Activated naive CD4-positive, alpha-beta T cell treated with Interleukin-2 at 50 U/mL for 16 hours (primary cell): ENCODE data around the gene BLOC1S5.

Experiments
- DNase-seq: peaks from one replicate; pipeline ENCODE4 v3.0.0-alpha.2; 2020

Gene BLOC1S5

GRCh38 chr6:8063761-8064637 is at the start of gene BLOC1S5:
BLOC1S5 (minus strand) TSS chr6:8064389; CDS start chr6:8064376, 13 bp downstream.
- peak; percentile 98 for DNase-seq

- DNase-seq, result no peak
Observed at GRCh38 chr6:8113131-8113654, 49.0 kb upstream of the BLOC1S5 start.

GRCh38 chr6:8110725-8111124 is 46.5 kb upstream of the BLOC1S5 start:
- no peak for DNase-seq

DNA sequence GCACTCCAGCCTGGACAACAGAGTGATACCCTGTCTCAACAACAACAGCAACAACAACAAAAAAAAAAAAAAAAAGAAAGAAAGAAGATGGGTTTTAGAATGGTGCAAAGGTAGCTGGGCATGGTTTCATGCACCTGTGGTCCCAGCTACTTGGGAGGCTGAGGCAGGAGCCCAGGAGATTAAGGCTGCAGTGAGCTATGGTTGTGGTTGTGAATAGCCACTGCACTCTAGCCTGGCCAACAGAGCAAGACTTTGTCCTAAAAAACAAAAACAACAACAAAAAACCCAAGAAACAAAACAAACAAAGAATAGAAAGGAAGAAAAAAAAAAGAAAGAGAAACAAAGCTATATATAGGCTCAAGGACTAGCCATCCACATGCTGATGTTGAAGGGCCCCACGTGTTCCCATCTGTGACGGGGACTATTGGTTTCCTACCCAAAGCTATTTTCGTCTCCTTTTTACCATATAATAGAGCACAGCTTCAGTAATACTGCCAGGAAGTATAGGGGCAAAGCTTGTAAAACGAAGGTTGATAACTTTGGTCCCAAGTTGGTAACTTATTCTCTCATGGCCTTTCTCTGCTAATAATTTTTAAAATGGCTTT is 46.0 kb upstream of the BLOC1S5 start:
- no peak for DNase-seq

DNA sequence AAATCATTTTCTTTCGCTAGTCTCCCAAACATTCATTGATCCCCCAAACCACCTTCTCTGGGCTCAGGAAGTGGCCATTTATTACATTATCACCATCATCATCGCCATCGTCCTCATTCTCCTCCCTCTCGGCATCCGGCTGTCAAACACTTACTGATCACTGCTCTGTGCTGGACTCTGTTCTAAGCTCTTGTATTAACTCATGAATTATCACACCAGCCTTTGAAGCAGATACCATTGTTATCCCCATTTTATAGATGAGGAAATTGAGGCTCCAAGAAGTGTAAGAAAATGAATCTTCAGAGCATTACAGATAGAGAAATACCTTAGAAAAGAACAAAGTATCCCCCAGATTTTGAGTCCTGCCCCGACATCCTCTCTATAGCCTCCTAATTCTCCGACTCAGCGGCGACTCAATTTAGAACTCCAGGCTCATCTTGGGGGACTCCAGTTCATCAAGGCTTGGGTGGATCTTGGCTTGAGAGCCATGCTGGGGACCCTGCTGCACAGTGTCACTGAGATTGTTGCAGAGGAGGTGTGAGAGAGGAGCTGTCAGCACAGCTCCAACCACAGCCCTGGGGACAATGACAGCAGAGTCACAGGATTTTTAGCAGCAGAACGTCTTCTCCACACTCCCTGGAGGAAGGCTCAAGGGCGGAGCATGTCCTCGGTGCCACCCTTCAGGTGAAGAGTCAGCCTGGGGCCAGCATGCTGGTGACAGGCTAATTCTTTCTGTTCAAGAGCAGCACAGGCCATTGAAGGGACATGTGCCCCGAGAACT is 44.8 kb upstream of the BLOC1S5 start:
- DNase-seq, result no peak

DNA sequence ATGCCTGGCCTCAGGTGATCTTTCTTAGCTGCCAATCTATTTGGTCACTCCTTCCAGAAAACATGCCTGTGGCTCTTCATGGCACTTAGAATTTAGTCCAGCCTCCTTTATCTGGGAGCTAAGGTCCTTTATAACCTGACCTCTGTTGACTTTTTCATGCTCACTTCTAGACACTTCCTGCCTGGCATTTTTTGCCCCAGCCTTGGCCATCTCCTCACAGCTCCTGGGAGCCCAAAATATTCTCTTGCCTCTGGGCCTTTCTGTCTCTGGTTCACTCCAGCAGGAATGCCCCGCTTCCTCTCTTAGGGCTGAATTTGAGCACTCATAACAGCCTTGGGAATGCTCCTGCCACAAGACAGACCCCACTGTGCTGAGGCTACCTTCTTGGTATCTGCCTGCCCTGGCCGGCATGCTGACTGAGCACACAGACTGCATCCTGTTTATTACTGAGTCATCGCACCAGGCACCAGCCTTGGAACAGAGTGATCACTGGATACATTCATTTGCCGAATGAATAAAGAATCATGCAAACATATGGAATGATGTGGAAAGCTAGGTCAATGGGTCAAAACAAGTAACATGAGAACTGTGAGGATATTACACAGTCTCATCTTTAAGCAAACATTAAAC is 44.0 kb upstream of the BLOC1S5 start:
- DNase-seq, result no peak

- no peak for DNase-seq
Observed at GRCh38 chr6:8105791-8106190, 41.6 kb upstream of the BLOC1S5 start.

DNA sequence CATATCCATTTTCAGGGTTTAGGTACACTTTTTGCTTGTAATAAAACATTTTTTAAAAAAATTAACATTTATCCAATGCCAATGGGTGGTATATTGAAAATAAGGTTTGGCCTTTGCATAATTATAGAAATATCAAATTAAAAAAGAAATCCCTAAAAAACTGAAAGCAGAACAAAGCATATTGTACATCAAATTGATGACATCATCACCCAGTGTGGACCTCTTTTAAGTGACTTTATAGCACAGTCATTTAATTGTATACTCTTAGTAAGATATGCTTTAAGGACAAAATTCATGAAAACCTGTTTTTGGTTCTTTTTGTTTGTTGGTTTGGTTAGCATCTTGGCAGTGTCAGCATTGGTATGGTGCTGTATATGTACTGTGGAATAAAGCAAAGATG is 39.5 kb upstream of the BLOC1S5 start:
- no peak for DNase-seq

GRCh38 chr6:8102122-8102958 is 38.2 kb upstream of the BLOC1S5 start, which contains the start of gene EEF1E1:
EEF1E1 (minus strand) TSS chr6:8102548; CDS start chr6:8102521, 27 bp downstream.
- peak; percentile 97 for DNase-seq

DNA sequence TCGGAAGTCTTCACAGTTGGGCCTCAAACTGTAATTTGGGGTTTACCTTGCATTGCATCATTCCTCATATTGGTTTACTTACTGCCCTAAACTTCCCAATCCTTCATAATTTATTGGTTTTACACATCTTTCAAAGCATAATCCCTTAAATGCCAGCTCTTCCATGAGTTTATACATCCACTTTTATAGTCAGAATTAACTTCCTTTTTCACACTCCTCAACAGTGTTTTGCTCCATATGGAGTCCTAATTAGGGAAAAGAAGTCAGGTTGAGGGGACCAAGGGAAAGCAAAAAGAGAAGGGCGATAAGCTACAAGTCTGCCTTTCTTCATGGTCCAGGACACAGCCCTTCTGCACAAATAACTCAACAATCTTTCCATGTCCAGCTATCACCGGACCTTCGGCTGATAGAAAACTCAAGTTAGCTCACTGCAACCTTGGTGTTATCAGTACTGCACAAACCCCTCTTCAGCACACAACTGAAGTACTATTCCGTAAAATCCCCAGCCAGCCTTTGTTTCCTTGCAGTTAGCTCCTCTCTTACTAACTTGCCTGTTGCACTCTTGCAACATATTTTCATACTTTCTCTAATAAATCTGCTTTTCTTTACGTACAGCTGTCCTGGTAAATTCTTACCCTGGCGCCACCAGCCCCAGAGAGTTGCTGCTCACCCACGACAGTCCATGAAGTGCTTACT is 36.1 kb upstream of the BLOC1S5 start:
- DNase-seq, result no peak

- DNase-seq, result no peak
Observed at GRCh38 chr6:8090650-8091049, 26.5 kb upstream of the BLOC1S5 start.

GRCh38 chr6:8088886-8089285 is 24.7 kb upstream of the BLOC1S5 start:
- DNase-seq, result no peak

DNA sequence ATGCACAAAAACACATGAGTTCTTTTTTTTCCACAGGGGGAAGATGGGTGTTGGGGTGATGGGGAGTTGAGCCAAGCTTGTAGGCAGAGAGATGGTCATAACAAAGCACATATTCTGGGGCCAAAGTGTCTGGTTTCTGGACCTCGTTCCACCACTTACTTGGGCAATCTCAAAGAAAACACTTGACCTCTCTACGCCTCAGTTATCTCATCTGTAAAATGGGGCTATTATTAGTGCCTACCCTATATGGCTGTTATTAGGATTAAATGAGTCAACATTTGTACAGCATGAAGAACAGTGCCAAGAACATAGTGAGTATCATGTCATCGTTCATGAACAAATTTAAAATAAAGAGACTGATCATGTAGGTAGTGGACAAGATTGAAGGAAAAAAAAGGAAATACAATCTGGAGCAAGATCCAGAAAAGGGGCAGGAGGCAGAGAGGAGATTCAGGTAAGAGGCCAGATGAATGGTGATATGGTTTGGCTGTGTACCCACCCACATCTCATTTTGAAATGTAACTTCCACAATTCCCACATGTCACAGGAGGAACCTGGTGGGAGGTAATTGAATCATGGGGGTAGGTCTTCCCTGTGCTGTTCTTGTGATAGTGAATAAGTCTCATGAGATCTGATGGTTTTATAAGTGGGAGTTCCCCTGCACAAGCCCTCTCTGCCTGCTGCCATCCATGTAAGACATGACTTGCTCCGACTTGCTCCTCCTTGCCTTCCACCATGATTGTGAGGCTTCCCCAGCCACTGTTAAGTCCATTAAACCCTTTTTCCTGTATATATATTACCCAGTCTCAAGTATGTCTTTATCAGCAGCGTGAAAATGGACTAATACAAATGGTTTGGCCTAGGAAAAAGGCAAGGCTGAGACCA is 23.9 kb upstream of the BLOC1S5 start:
- no peak for DNase-seq

- DNase-seq, result no peak
Observed at GRCh38 chr6:8086755-8087306, 22.6 kb upstream of the BLOC1S5 start.

GRCh38 chr6:8085053-8085511 is 20.9 kb upstream of the BLOC1S5 start:
- DNase-seq, result no peak

GRCh38 chr6:8084586-8084985 is 20.4 kb upstream of the BLOC1S5 start:
- no peak for DNase-seq

DNA sequence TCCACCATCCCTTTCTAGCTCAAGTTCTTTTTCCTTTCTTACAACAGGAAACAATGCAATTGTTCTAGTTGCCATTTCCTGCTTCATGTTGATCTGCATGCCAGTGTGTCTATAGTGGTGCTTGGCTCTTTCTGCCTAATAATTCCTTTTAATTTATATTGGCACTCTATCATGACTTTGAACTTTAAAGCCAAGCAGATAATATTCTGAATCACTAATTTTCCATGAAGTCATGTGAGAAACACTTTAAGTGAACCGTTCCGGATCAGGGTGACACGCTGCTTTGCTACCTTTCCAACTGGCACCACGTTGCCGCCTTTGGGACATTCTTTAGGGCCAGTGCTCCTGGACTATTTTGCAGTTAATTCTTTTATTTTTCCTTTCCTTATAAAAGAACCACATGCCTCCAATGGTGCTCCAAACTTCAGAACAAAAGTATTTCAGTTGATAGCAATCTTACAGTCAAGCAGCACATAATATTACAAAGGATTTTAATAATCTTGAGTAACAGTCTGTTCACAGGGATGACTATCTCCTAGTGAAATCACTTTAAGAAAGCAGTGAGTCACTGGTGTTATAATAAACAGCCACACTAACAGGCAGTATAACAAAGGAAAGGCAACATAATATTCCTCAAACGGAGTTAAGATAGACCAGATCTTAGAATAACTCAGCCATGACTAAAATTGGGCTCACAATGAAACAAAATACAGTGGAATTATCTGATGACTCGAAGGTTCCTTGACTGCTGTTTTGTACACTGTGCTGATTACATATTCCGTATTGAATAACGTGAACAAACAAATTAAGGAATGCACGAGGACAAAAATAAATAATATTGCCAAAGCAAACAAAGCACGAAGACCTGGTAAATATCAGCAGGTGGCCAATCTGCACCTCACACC is 19.0 kb upstream of the BLOC1S5 start:
- no peak for DNase-seq

- DNase-seq, result no peak
Observed at GRCh38 chr6:8082572-8082953, 18.4 kb upstream of the BLOC1S5 start.
